ENCODE data around the gene THRB. TPM values are rescaled to one million over a fixed set of nuclear protein-coding genes. Genes with fewer than 3 reads are reported as not detected.

The THRB gene
- total and polyA plus RNA-seq, 9 of the 15 experiments (the other 6 are each of a cell fraction or from before 2014, with no cell fraction given) = 1.7 to 14.9 (median 6.9) TPM

- intact Hi-C loops (cut with micrococcal nuclease) = loop anchor here (5.0 kb wide), 1 partner anchor 223 kb away; no protein-coding TSS in a partner anchor
- H3K27me3 ChIP-seq (ENCODE audit: control insufficient read depth in 2 of 2, insufficient read depth in 2 of 2, low read length in 2 of 2) = no peaks in the 10 kb centered on the region
- peaks cover 14% of the 10 kb centered on the region; the same call in 2 of the 3 replicates for H3K79me2 ChIP-seq (ENCODE audit: control insufficient read depth, insufficient read depth, low read length)
- H3K36me3 ChIP-seq (ENCODE audit: control insufficient read depth, insufficient read depth, low read length) = no peaks in the 10 kb centered on the region; the same call in 2 of the 3 replicates
- no peak overlapping the region; the same call in 2 of the 3 replicates for H3K27ac ChIP-seq (ENCODE audit: extremely low read depth, low read depth, low read length)
- H3K9ac ChIP-seq (ENCODE audit: insufficient read depth in 1 of 2, low read depth in 2 of 2, low read length in 2 of 2) = no peak overlapping the region
- no peak overlapping the region for H3K4me2 ChIP-seq (ENCODE audit: insufficient read depth, low read length)
- POLR2A ChIA-PET = no interaction called here
- no TSS peak for BruUV-seq (replicated peaks)
- FAIRE-seq (no peak), DNase-seq (ENCODE audit: extremely low read depth in 1 of 4, low spot score in 3 of 4) (no peak), ATAC-seq (no peak)
- H3K4me1 ChIP-seq (replicated peaks in 1 of 2; ENCODE audit: control insufficient read depth in 2 of 2, insufficient read depth in 2 of 2, low read length in 2 of 2) = peaks cover 0 to 52% of the 10 kb centered on the region in 2 experiments; a peak in 4 of 5 replicates
- no peaks in the 10 kb centered on the region for H3K9me1 ChIP-seq (ENCODE audit: control insufficient read depth, insufficient read depth, low read length)
- H4K20me1 ChIP-seq (replicated peaks; ENCODE audit: control insufficient read depth, insufficient read depth, low read length) = no peaks in the 10 kb centered on the region
- no peak for TF ChIP-seq NR0B1 (IDR thresholded peaks at IDR 0.05; ENCODE audit: partially characterized antibody)
- TF ChIP-seq OTX1 (CRISPR knock-in tag; IDR thresholded peaks at IDR 0.05) = no peak
- no peak for TF ChIP-seq TRIM28 (IDR thresholded peaks at IDR 0.05)
- no peak for TF ChIP-seq CC2D1A (IDR thresholded peaks at IDR 0.05)
- no peak for TF ChIP-seq POLR3G (IDR thresholded peaks at IDR 0.05; ENCODE audit: extremely low read depth, insufficient read length, insufficient replicate concordance)
- TF ChIP-seq RAD21 (CRISPR knock-in tag; conservative IDR thresholded peaks at IDR 0.05 in 1 of 2, IDR thresholded peaks at IDR 0.05 in 1 of 2) = no peak
- no peak for TF ChIP-seq CHD7 (IDR thresholded peaks at IDR 0.05; ENCODE audit: low read depth, low read length)
- TF ChIP-seq ERF (CRISPR knock-in tag; IDR thresholded peaks at IDR 0.05) = no peak
- no peak for TF ChIP-seq STAG1 (CRISPR knock-in tag; IDR thresholded peaks at IDR 0.05; ENCODE audit: borderline replicate concordance)
- TF ChIP-seq XRCC5 (IDR thresholded peaks at IDR 0.05; ENCODE audit: low read depth, low read length) = no peak
- in situ Hi-C loops (cut with MboI) = no loop called here
- CTCF ChIA-PET (ENCODE audit: low intra/inter-chr PET ratio) = interaction anchor here (0.6 kb wide), 1 partner anchor 863 kb away, joined by 3 read pairs; no protein-coding TSS in a partner anchor
- no peaks in the 10 kb centered on the region for H3K9me3 ChIP-seq (replicated peaks; ENCODE audit: control insufficient read depth, insufficient read depth, low read depth, low read length)
- H2AFZ ChIP-seq (ENCODE audit: low read depth, low read length) = no peak overlapping the region
- H3K4me3 ChIP-seq = no peak overlapping the region
Observed at GRCh38 chr3:24354230-24354629, 140.4 kb downstream of the THRB start.

Measured in K562 (cell line).